Esophagus squamous epithelium (tissue), 4 donors: ENCODE measurements around the gene HSPA14.

Experiments used
- CTCF ChIP-seq, 6 experiments: fragments of 450-650 bp in 4 of 6; fragments of 200-600 bp in 2 of 6; sonication (generic) in 2 of 6; IDR thresholded peaks; one replicate each; pipeline ENCODE4 v1.5.1; 2016 to 2019; ENCODE audit warnings: antibody characterized with exemption in 6 of 6, mild to moderate bottlenecking in 4 of 6, moderate library complexity in 4 of 6
- POLR2A ChIP-seq, 4 donors: fragments of 450-650 bp; IDR thresholded peaks; one replicate each; pipeline ENCODE4 v1.6.1; 2017; ENCODE audit warnings: antibody characterized with exemption in 4 of 4, mild to moderate bottlenecking in 4 of 4, moderate library complexity in 3 of 4

GRCh38 chr10:14838582-14839304 is 637 bp downstream of the HSPA14 start:
- TF ChIP-seq CTCF (IDR thresholded peaks at IDR 0.05) (no peak), POLR2A (IDR thresholded peaks at IDR 0.05) (no peak)
